Muscle of arm (tissue), 12 donors: ENCODE data around the gene CD8A. TPM values are rescaled to one million over a fixed set of nuclear protein-coding genes. Genes with fewer than 3 reads are reported as not detected.
"Not testable (repeated sequence)": the region's sequence is repeated elsewhere in the genome, so short reads cannot be mapped to it uniquely, and the experiment has no call there.

ENCODE experiments used
- DNase-seq: peaks from one replicate; pipeline ENCODE4 v3.0.0-alpha.2; 2013
- polyA plus RNA-seq, 12 donors: library from polyadenylated mRNA; unstranded; fragments of 120-200 nt; gene quantifications; one replicate each; pipeline ENCODE4 v1.2.1, GENCODE V29; 2013; ENCODE audit not compliant: insufficient read length in 12 of 12

The CD8A gene
- polyA plus RNA-seq, 12 donors, result 0.19 to 1.6 (median 0.27) TPM; not detected in 2

DNA sequence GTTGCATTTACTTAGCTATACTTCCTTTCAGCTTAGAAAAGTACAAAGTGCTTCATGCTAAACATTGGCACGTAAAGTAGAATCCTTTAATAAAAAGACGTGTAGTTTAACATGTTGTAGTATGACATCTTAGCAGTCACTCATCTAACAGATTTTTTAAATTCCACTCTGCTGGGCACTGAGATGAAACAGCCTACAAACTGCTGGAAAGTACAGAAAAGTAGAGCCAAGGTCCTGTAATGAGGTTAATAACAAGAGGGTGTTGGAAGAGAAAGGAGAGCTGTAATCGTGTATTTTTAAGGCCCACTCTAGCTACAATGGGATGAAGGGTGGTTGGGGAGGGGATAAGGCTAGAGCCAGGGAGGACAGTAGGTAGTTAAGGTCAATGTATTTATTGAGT is 10.7 kb downstream of the CD8A start:
- no peak for DNase-seq

DNA sequence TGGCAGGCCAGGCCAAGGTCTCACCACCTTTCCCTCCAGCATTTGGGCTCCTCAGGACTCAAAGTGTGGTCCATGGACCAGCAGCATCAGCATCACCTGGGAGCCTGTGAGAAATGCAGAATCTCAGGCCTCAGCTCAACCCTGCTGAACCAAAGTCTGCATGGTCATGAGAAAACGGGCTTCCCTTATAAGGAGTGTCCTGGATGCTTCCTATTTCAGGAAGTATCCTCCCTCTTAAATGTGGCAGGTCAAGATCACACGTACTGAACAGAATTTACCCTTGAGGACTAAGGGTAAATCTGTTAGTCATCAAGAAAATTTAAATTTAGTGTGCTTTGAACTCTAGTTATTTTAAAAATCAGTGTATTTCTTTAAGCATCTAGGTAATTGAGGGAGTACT is 11.8 kb downstream of the CD8A start:
- no peak for DNase-seq

DNA sequence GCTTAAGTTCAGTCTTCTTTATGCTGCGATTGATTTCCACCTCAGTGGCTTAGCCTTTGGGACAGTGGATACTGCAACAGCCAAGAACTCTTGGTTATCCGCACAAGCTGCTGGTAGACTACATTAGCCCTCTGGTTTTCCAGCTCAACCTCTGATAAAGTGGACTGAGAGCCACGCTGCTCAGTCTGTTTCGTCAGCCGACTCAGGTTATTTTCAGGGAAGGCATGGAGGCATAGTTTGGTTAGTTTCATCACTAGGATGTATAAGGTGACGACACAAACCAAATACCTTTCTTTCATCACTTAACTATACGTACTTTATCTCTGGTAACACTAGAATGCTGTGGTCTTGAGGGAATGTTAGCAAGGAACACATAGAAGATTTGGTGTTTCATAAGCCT is 14.2 kb downstream of the CD8A start:
- no peak for DNase-seq

DNA sequence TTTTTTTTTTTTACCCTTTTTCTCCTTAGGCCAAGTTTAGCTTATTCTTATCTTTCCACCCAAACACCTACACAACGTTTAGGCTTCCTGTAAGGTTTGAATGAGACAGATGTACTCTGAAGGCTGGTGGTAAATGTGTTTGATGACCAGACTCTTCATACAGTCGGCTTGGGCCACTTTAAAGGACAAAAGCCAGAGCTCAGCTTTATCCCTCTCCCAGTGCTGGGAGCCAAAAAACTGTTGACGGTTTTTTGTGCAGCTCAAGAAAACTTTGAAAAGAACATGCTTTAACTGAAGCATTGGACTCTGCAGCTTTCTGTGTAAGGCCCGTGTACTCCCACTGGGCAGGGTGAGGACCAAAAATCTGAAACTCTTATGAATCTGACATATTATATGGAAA is 15.4 kb downstream of the CD8A start:
- no peak for DNase-seq

- no peak for DNase-seq
Observed at GRCh38 chr2:86774862-86775261, 15.9 kb downstream of the CD8A start.

- no peak for DNase-seq
Observed at GRCh38 chr2:86772611-86773010, 18.1 kb downstream of the CD8A start.

- DNase-seq, result no peak
Observed at GRCh38 chr2:86770816-86771301, 19.9 kb downstream of the CD8A start.

- DNase-seq, result no peak
Observed at GRCh38 chr2:86769838-86770237, 20.9 kb downstream of the CD8A start.

- DNase-seq, result no peak
Observed at GRCh38 chr2:86768189-86768949, 22.3 kb downstream of the CD8A start.

DNA sequence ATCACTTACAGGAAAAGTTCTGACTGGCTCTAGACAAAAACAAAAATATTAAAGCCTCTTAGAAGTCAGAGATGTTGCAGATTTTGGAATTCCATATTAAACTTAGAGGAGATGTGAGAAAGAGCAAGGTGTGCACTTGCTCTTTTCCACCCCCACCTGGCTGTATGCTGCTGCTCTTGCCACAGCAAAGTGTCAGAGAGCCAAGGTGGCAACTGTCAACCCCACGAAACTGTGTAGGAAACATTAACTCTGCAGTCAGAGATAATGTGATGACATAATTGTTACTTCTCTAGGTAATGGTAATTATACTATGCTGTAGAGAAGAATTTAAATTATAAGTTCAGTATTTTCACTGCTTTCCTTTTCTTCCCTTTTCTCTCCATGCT is 25.4 kb downstream of the CD8A start:
- no peak for DNase-seq

- DNase-seq, result no peak
Observed at GRCh38 chr2:86764661-86765309, 25.9 kb downstream of the CD8A start.

DNA sequence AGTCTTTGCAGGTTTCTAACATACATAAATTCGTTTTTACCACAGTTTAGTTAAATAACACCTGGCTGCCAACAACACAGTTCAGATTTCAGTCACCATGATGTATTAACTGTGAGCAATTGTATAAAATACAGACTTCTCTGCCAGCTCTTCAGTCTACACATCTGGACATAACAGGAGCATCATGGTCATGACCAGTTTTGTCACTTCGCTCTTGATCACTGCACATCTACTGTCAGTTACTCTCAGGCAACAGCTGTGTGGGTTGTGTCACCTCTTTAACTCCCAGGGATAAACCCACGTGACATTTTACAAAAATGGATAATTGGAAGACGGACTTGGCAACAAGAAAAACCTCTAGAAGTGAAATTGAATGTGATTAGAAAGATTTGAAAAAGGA is 30.3 kb downstream of the CD8A start:
- DNase-seq, result no peak

- DNase-seq, result no peak
Observed at GRCh38 chr2:86758405-86758804, 32.3 kb downstream of the CD8A start.

DNA sequence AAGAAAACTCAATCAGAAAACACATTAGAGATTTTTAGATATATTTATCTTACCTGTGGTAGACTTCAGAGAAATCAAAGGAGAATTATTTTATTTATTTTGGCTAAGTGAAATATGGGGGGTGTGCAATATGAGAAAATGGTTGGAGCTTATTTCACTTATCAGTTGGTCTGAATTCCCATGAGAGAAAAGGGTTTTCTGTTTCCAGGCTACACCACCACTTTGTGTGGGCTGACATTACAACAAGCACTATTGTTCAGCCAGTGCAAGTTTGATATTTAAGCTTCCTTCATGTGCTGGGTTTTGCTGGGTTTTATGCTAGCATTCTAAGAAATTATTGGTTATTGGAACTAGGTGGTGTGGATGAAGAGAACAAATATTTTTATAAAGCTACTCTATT is 37.1 kb downstream of the CD8A start:
- DNase-seq, result no peak

- DNase-seq, result no peak
Observed at GRCh38 chr2:86752934-86753333, 37.8 kb downstream of the CD8A start.

DNA sequence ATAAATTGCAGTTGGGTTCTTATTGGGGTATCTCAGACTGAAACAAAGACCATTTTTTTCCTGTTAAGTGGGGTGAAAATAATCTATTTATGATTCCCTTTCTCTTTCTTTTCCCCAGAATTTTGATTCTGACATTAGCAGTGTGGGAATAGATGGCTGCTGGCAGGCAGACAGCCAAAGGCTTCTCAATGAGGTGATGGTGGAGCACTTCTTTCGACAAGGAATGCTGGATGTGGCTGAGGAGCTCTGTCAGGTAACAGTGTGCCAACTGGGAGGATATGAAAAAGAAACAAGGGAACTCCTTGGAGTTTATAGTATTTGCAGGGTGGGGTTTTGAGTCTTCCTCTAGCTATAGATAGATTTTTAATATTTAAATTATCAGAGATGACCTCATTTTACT is 38.9 kb downstream of the CD8A start:
- no peak for DNase-seq

DNA sequence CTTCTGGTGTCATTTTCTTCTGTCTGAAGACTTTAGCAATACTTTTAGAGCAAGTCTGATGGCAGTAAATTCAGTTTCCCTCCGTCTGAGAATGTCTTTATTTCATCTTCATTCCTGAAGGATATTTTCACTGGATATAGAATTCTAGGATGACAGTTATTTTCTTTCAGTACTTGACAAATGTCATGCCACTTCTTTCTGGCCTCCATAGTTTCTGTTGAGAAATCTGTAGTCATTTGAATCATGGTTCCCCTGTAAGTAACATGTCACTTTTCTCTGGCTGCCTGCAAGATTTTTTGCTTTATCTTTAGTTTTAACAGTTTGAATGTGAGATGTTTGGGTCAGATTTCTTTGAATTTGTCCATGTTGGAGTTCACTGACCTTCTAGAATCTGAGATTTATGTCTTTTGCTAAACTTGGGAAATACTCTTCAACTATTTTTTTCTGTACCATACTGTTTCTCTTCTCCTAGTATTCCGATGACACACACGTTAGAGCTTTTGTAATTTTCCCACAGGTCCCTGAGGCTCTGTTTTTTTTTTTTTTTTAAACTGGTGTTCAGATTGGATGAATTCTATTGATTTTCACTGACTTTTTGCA is 40.4 kb downstream of the CD8A start:
- no peak for DNase-seq

GRCh38 chr2:86747711-86748639 is 42.7 kb downstream of the CD8A start:
- DNase-seq, result no peak

DNA sequence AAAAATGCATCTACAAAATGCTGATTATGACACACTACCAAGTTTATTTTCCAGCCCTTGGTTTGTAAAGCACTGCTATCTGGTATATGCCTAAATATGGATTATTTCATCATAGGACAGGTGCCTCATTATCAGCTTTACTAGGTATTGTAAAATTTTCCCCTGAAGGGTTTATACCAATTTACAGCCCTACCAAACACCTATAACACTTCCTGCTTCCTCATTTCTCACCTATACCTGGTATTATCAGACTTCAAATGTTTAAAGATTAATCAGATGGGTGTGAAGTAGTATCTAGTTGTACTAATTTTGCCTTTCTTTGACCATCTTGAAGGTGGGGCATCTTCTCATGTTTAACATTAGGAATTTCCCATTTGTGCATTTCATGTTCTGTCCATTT is 43.8 kb downstream of the CD8A start:
- DNase-seq, result no peak

DNA sequence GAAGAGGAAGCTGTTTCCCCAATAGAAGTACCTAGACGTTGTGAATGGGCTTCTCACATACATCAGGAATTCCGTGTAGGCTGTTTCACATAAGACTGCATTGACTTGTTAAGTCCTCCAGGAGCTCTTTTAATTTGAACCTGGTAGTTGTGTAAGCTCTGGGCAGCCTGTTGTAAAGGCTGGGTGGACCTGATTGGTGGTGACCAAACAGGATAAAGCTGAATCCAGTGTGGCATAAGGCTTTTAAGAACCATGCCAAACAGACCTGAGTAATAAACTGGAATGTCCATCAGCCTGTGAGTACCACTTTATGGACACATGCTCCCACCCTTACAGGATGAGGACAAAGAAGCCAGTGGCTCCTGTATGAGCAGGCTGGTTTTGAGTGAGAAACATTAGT is 46.6 kb downstream of the CD8A start:
- no peak for DNase-seq

DNA sequence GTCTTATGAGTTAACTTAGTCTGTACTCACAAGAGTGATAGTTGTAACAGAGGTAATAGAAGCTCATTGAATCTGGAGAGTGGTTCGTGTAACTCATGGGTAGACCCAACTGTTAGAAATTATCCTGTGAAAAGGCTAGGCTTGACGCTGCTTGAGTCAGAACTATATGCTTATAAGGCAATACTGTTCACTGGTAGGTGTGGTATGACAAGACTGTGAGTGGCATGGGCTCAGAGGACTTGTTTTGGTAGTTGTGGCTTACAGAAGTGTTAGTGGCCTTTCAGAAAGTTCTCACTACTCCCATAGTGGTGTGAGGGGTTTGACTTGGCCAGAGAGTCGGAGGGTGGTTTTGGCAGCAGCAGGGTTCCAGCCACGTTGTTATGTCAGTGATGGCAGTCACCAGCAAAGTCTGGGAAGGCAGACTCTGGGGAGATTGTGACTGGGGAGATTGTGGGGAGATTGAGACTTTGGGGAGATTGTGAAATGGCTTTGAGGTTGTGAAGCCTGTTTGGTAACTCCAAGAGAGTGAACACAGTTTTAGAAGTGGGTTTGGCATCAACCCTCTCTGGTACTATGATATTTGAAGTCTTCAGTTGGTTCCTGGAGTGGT is 48.7 kb downstream of the CD8A start:
- not testable (repeated sequence) for DNase-seq

GRCh38 chr2:86739889-86740288 is 50.8 kb downstream of the CD8A start:
- DNase-seq, result not testable (repeated sequence)
